ENCODE data around the gene ACVR1.

ACVR1 gene

GRCh38 chr2:157787364-157787938 is 88.7 kb downstream of the ACVR1 start:
- Histone ChIP-seq H3K4me1 (ENCODE audit: control insufficient read depth, low read length) (peaks cover under 1% of the 10 kb centered on the region), H3K9me3 (ENCODE audit: control insufficient read depth, insufficient read depth, low read length) (no peaks in the 10 kb centered on the region), H3K4me3 (ENCODE audit: low read length) (no peak overlapping the region), H3K27me3 (ENCODE audit: control insufficient read depth, low read length) (no peaks in the 10 kb centered on the region), H4K20me1 (ENCODE audit: control insufficient read depth, insufficient read depth, low read depth, low read length) (no peaks in the 10 kb centered on the region), H3K79me2 (ENCODE audit: control insufficient read depth, low read length) (no peaks in the 10 kb centered on the region), H3K4me2 (ENCODE audit: low read length) (no peak overlapping the region), H3K36me3 (ENCODE audit: control insufficient read depth, low read length) (no peaks in the 10 kb centered on the region), H3F3A (ENCODE audit: control insufficient read depth, insufficient read depth) (no peaks in the 10 kb centered on the region), H3K27ac (ENCODE audit: low read depth, low read length) (no peak overlapping the region), H3K9me2 (replicated peaks; ENCODE audit: control insufficient read depth, low read length) (no peaks in the 10 kb centered on the region)
- TF ChIP-seq CTCF (IDR thresholded peaks at IDR 0.05; ENCODE audit: low read depth, low read length, poor library complexity, severe bottlenecking) (no peak), EZH2phosphoT487 (IDR thresholded peaks at IDR 0.05; ENCODE audit: borderline replicate concordance, low read length) (no peak)

GRCh38 chr2:157786663-157787363 is 89.3 kb downstream of the ACVR1 start:
- Histone ChIP-seq H3K4me2 (ENCODE audit: low read length) (no peak overlapping the region), H3K79me2 (ENCODE audit: control insufficient read depth, low read length) (no peaks in the 10 kb centered on the region), H3K9me3 (ENCODE audit: control insufficient read depth, insufficient read depth, low read length) (no peaks in the 10 kb centered on the region), H3K36me3 (ENCODE audit: control insufficient read depth, low read length) (no peaks in the 10 kb centered on the region), H3K9me2 (replicated peaks; ENCODE audit: control insufficient read depth, low read length) (no peaks in the 10 kb centered on the region), H4K20me1 (ENCODE audit: control insufficient read depth, insufficient read depth, low read depth, low read length) (no peaks in the 10 kb centered on the region), H3K27ac (ENCODE audit: low read depth, low read length) (no peak overlapping the region), H3F3A (ENCODE audit: control insufficient read depth, insufficient read depth) (no peaks in the 10 kb centered on the region), H3K27me3 (ENCODE audit: control insufficient read depth, low read length) (no peaks in the 10 kb centered on the region), H3K4me3 (ENCODE audit: low read length) (no peak overlapping the region), H3K4me1 (ENCODE audit: control insufficient read depth, low read length) (peaks cover 7% of the 10 kb centered on the region)
- no peak for TF ChIP-seq EZH2phosphoT487 (IDR thresholded peaks at IDR 0.05; ENCODE audit: borderline replicate concordance, low read length)
- no peak for TF ChIP-seq CTCF (IDR thresholded peaks at IDR 0.05; ENCODE audit: low read depth, low read length, poor library complexity, severe bottlenecking)

- Histone ChIP-seq H3K79me2 (ENCODE audit: control insufficient read depth, low read length) (no peaks in the 10 kb centered on the region), H3K4me1 (ENCODE audit: control insufficient read depth, low read length) (peaks cover 11% of the 10 kb centered on the region)
Measured at GRCh38 chr2:157785866-157786662, 90.1 kb downstream of the ACVR1 start.

More at GRCh38 chr2:157785866-157786662, 90.1 kb downstream of the ACVR1 start:
- Histone ChIP-seq H4K20me1 (ENCODE audit: control insufficient read depth, insufficient read depth, low read depth, low read length) (no peaks in the 10 kb centered on the region), H3K36me3 (ENCODE audit: control insufficient read depth, low read length) (no peaks in the 10 kb centered on the region), H3K4me3 (ENCODE audit: low read length) (no peak overlapping the region), H3K4me2 (ENCODE audit: low read length) (no peak overlapping the region), H3K27me3 (ENCODE audit: control insufficient read depth, low read length) (no peaks in the 10 kb centered on the region), H3F3A (ENCODE audit: control insufficient read depth, insufficient read depth) (no peaks in the 10 kb centered on the region), H3K9me2 (replicated peaks; ENCODE audit: control insufficient read depth, low read length) (no peaks in the 10 kb centered on the region), H3K27ac (ENCODE audit: low read depth, low read length) (no peak overlapping the region), H3K9me3 (ENCODE audit: control insufficient read depth, insufficient read depth, low read length) (no peaks in the 10 kb centered on the region)
- no peak for TF ChIP-seq EZH2phosphoT487 (IDR thresholded peaks at IDR 0.05; ENCODE audit: borderline replicate concordance, low read length)
- no peak for TF ChIP-seq CTCF (IDR thresholded peaks at IDR 0.05; ENCODE audit: low read depth, low read length, poor library complexity, severe bottlenecking)
